Right lobe of liver (tissue), 6 donors: ENCODE measurements around the gene PITPNM2. TPM values are rescaled to one million over a fixed set of nuclear protein-coding genes. Genes with fewer than 3 reads are reported as not detected.

Experiments used
- ATAC-seq, 4 donors: fragments of 200-7000 bp; cut with Tn5 transposase; one replicate each; pipeline ENCODE4 v1.9.1; 2020; ENCODE audit warnings: mild to moderate bottlenecking in 4 of 4, moderate library complexity in 4 of 4
- DNase-seq, 3 donors: peaks; one replicate each; pipeline ENCODE4 v3.0.0-alpha.2; 2020
- H3K27ac ChIP-seq, 3 donors: fragments of 200-600 bp; one replicate each; pipeline ENCODE4 v1.8.0; 2022
- H3K27me3 ChIP-seq, 2 donors: fragments of 200-600 bp; one replicate each; pipeline ENCODE4 v1.8.0; 2022
- H3K36me3 ChIP-seq, 4 donors: fragments of 200-600 bp; sonication (generic) in 1 of 4; one replicate each; pipeline versions ENCODE4 v1.5.1 to v1.8.0; 2017 to 2022; ENCODE audit warnings: control low read depth in 1 of 4
- H3K4me1 ChIP-seq, 4 donors: fragments of 200-600 bp; sonication (generic) in 1 of 4; one replicate each; pipeline versions ENCODE4 v1.5.1 to v1.8.0; 2017 to 2022; ENCODE audit warnings: control low read depth in 1 of 4
- H3K4me3 ChIP-seq, 3 donors: fragments of 200-600 bp; one replicate each; pipeline ENCODE4 v1.8.0; 2022
- H3K9me3 ChIP-seq, 4 donors: fragments of 200-600 bp; sonication (generic) in 1 of 4; one replicate each; pipeline versions ENCODE4 v1.5.1 to v1.8.0; 2017 to 2022; ENCODE audit warnings: control low read depth in 1 of 4
- CTCF ChIP-seq, 4 donors: fragments of 200-600 bp in 3 of 4; fragments of 450-650 bp in 1 of 4; IDR thresholded peaks; one replicate each; pipeline versions ENCODE4 v1.5.1 to v1.8.0; 2016 to 2022; ENCODE audit warnings: antibody characterized with exemption in 4 of 4, mild to moderate bottlenecking in 2 of 4
- POLR2A ChIP-seq: fragments of 450-650 bp; IDR thresholded peaks from one replicate; pipeline ENCODE4 v1.6.1; 2017; ENCODE audit warnings: antibody characterized with exemption, mild to moderate bottlenecking
- WGBS: methylation state at CpG from one replicate; pipeline ENCODE4 v1.1.6; 2018; ENCODE audit warnings: low coverage, low lambda C conversion rate; ENCODE audit not compliant: insufficient coverage; ENCODE audit errors: missing lambda C conversion rate; 5-methylcytosine and 5-hydroxymethylcytosine counted together
- intact Hi-C, 2 donors: fragments of 100-400 bp; cut with DNase I; formaldehyde crosslinking; loops; one replicate each; pipeline versions ENCODE4 v1.11.2 to v1.14.1; 2022
- long read RNA-seq: library from polyadenylated mRNA; unstranded; transcript quantifications from one replicate; pipeline ENCODE4 v2.0.0, GENCODE V29; 2019
- total RNA-seq, 6 experiments: library from RNA; depleted of rRNA in 2 of 6; stranded (reverse); fragments of >200 nt in 2 of 6; fragmentation: NEBNext Ultra II Directional in 3 of 6; extraction: Animal tissue kit (Norgen Biotek cat#: 25700) in 3 of 6; gene quantifications; one replicate each; pipeline versions ENCODE4 v1.1.0 to v1.2.4, GENCODE V29; 2016 to 2023
- donor health status: DM: no; HTN: yes; CAD: no.
- donor health status: DM: no; HTN: no; CAD: no.
- donor health status: DM: no; HTN: no; CAD: no.
- donor health status: DM: no; HTN: yes; CAD: no.
- donor health status: DM: no; HTN: yes; CAD: no.

PITPNM2 gene
- 10 to 100 TPM in 4 of 6 experiments, 1 to 10 TPM in 2; 5.8 to 24.7 (median 14.2) TPM for total RNA-seq
- long read RNA-seq, result 0 reads

- TF ChIP-seq CTCF (IDR thresholded peaks at IDR 0.05), result peak in 2 of 4 donors; percentile 37 to 54
- TF ChIP-seq POLR2A, result peak; percentile 16
- Histone ChIP-seq H3K9me3 (no peaks in the 10 kb centered on the region), H3K36me3 (peaks cover 0 to 3% (median 0%) of the 10 kb centered on the region in 4 donors), H3K27ac (peak within 1 kb of the TSS; percentile 62 to 80 (median 66)), H3K27me3 (no peaks in the 10 kb centered on the region), H3K4me1 (peaks cover 0 to 44% (median 21%) of the 10 kb centered on the region in 4 donors), H3K4me3 (peak within 1 kb of the TSS; percentile 75 to 85 (median 79))
- 0% methylated on average over 6 of the region's 119 CpGs for WGBS
- intact Hi-C loops, result loop anchor here in 1 of 2 donors (5.0 kb wide), 1 partner anchor 86 kb away; no protein-coding TSS in a partner anchor
- ATAC-seq, result peak; percentile 66 to 85 (median 76)
- DNase-seq, result peak; percentile 65 to 71 (median 71)
Observed at GRCh38 chr12:123150744-123151456, at the start of gene PITPNM2. Gene PITPNM2, minus strand, starts transcription at chr12:123151090. Its CDS starts 116,500 bp downstream, at chr12:123034590.

GRCh38 chr12:123200414-123200813, 49.5 kb upstream of the PITPNM2 start:
- no peak for ATAC-seq
- Histone ChIP-seq H3K27me3 (no peaks in the 10 kb centered on the region), H3K4me3 (no peak overlapping the region), H3K27ac (no peak overlapping the region), H3K9me3 (no peaks in the 10 kb centered on the region), H3K4me1 (no peaks in the 10 kb centered on the region), H3K36me3 (peaks cover 0 to 31% (median 8%) of the 10 kb centered on the region in 4 donors)
- DNase-seq, result no peak
- TF ChIP-seq CTCF (IDR thresholded peaks at IDR 0.05), result no peak
- TF ChIP-seq POLR2A, result no peak
- intact Hi-C loops, result no loop called here
- WGBS, result 89% methylated on average over 7 of the region's 7 CpGs

- 96% methylated on average over 3 of the region's 3 CpGs for WGBS
- H3K27ac ChIP-seq, result no peak overlapping the region
- H3K4me3 ChIP-seq, result no peak overlapping the region
- ATAC-seq, result no peak
- H3K9me3 ChIP-seq, result no peaks in the 10 kb centered on the region
- H3K27me3 ChIP-seq, result no peaks in the 10 kb centered on the region
- no peak for DNase-seq
- intact Hi-C loops, result no loop called here
- H3K4me1 ChIP-seq, result no peaks in the 10 kb centered on the region
- TF ChIP-seq POLR2A (no peak), CTCF (IDR thresholded peaks at IDR 0.05) (no peak)
- H3K36me3 ChIP-seq, result peaks cover 0 to 31% (median 8%) of the 10 kb centered on the region in 4 donors
Observed at GRCh38 chr12:123199936-123200335, 49.0 kb upstream of the PITPNM2 start.

GRCh38 chr12:123187637-123188036, 36.7 kb upstream of the PITPNM2 start:
- no peak for DNase-seq
- Histone ChIP-seq H3K36me3 (peaks cover 0 to 39% (median 6%) of the 10 kb centered on the region in 4 donors), H3K9me3 (no peaks in the 10 kb centered on the region), H3K27me3 (no peaks in the 10 kb centered on the region), H3K4me3 (no peak overlapping the region), H3K27ac (no peak overlapping the region), H3K4me1 (no peaks in the 10 kb centered on the region)
- peak in 2 of 4 donors; percentile 54 to 58 for ATAC-seq
- no peak for TF ChIP-seq POLR2A
- no peak for TF ChIP-seq CTCF (IDR thresholded peaks at IDR 0.05)
- 43% methylated on average over 6 of the region's 6 CpGs for WGBS
- intact Hi-C loops, result no loop called here
